Suprapubic skin (tissue), 3 donors: ENCODE results near the gene SLC35D1.

Experiments used
- CTCF ChIP-seq, 2 donors: fragments of 200-600 bp in 1 of 2; fragments of 450-650 bp in 1 of 2; sonication (generic) in 1 of 2; IDR thresholded peaks; one replicate each; pipeline ENCODE4 v1.5.1; 2016 to 2019; ENCODE audit warnings: antibody characterized with exemption in 2 of 2, mild to moderate bottlenecking in 1 of 2, moderate library complexity in 1 of 2
- EP300 ChIP-seq: sonication (generic); formaldehyde crosslinking; IDR thresholded peaks from one replicate; pipeline ENCODE4 v1.6.1; 2017; ENCODE audit warnings: antibody characterized with exemption
- POLR2A ChIP-seq, 2 donors: fragments of 450-650 bp; IDR thresholded peaks; one replicate each; pipeline ENCODE4 v1.6.1; 2017; ENCODE audit warnings: antibody characterized with exemption in 2 of 2, mild to moderate bottlenecking in 2 of 2, moderate library complexity in 2 of 2

GRCh38 chr1:67085326-67085725 lies 31.4 kb upstream of the SLC35D1 start:
- no peak for TF ChIP-seq EP300
- TF ChIP-seq CTCF (IDR thresholded peaks at IDR 0.05), result no peak
- no peak for TF ChIP-seq POLR2A (IDR thresholded peaks at IDR 0.05)
